SK-N-SH treated with all-trans-retinoic acid at 6 μM for 48 hours (cell line): ENCODE results near the gene FIBCD1.

Experiments used
- ATAC-seq: fragments of 200-7000 bp; cut with Tn5 transposase; 3 replicates; pipeline ENCODE4 v1.9.1; 2020; ENCODE audit warnings: mild to moderate bottlenecking, moderate library complexity
- ARNTL ChIP-seq: fragments of 450-650 bp; formaldehyde crosslinking; IDR thresholded peaks from 2 replicates; pipeline ENCODE4 v1.5.0; 2020; ENCODE audit warnings: low read depth, mild to moderate bottlenecking, moderate library complexity, borderline replicate concordance
- BACH2 ChIP-seq: fragments of 250-450 bp; sonication (Bioruptor Pico); IDR thresholded peaks from 2 replicates; pipeline ENCODE4 v1.9.0; 2021; ENCODE audit warnings: mild to moderate bottlenecking, borderline replicate concordance
- CSDC2 ChIP-seq: fragments of 250-450 bp; sonication (Bioruptor Pico); IDR thresholded peaks from 2 replicates; pipeline ENCODE4 v1.5.0; 2020; ENCODE audit warnings: mild to moderate bottlenecking, moderate library complexity
- ESRRG ChIP-seq: fragments of 250-450 bp; sonication (Bioruptor Pico); IDR thresholded peaks from 2 replicates; pipeline ENCODE4 v1.6.1; 2021; ENCODE audit warnings: mild to moderate bottlenecking
- GLIS3 ChIP-seq: fragments of 250-450 bp; sonication (Bioruptor Pico); IDR thresholded peaks from 2 replicates; pipeline ENCODE4 v1.5.0; 2020; ENCODE audit warnings: mild to moderate bottlenecking, moderate library complexity
- ISL1 ChIP-seq: fragments of 250-450 bp; sonication (Bioruptor Pico); IDR thresholded peaks from 2 replicates; pipeline ENCODE4 v2.1.2; 2022; ENCODE audit warnings: mild to moderate bottlenecking, moderate library complexity
- OSR1 ChIP-seq: fragments of 250-450 bp; sonication (Bioruptor Pico); IDR thresholded peaks from 2 replicates; pipeline ENCODE4 v1.8.0; 2022; ENCODE audit warnings: moderate library complexity, mild to moderate bottlenecking, inconsistent platforms
- RARB ChIP-seq: fragments of 250-450 bp; sonication (Bioruptor Pico); IDR thresholded peaks from 2 replicates; pipeline ENCODE4 v1.8.0; 2021; ENCODE audit warnings: mild to moderate bottlenecking, moderate library complexity
- SNAI2 ChIP-seq: fragments of 250-450 bp; sonication (Bioruptor Pico); IDR thresholded peaks from 2 replicates; pipeline ENCODE4 v1.5.0; 2020; ENCODE audit warnings: mild to moderate bottlenecking, moderate library complexity
- TCF4 ChIP-seq: fragments of 250-450 bp; sonication (Bioruptor Pico); IDR thresholded peaks from 2 replicates; pipeline ENCODE4 v1.8.0; 2021; ENCODE audit warnings: mild to moderate bottlenecking, moderate library complexity, borderline replicate concordance
- TOX ChIP-seq: fragments of 250-450 bp; sonication (Bioruptor Pico); IDR thresholded peaks from 2 replicates; pipeline ENCODE4 v1.8.0; 2021; ENCODE audit warnings: mild to moderate bottlenecking, moderate library complexity, borderline replicate concordance
- ZC3H10 ChIP-seq: fragments of 250-450 bp; sonication (Bioruptor Pico); IDR thresholded peaks from 2 replicates; pipeline ENCODE4 v1.5.1; 2021; ENCODE audit warnings: mild to moderate bottlenecking, moderate library complexity
- ZFP3 ChIP-seq: fragments of 250-450 bp; sonication (Bioruptor Pico); IDR thresholded peaks from 2 replicates; pipeline ENCODE4 v1.5.0; 2020; ENCODE audit warnings: mild to moderate bottlenecking, moderate library complexity
- ZFP30 ChIP-seq: fragments of 450-650 bp; formaldehyde crosslinking; IDR thresholded peaks from 2 replicates; pipeline ENCODE4 v1.5.0; 2022; ENCODE audit warnings: mild to moderate bottlenecking, moderate library complexity
- ZNF565 ChIP-seq: fragments of 450-650 bp; formaldehyde crosslinking; conservative IDR thresholded peaks from 2 replicates; pipeline ENCODE4 v1.5.0; 2020; ENCODE audit warnings: low read depth, mild to moderate bottlenecking, moderate library complexity
- ZNF70 ChIP-seq: fragments of 450-650 bp; formaldehyde crosslinking; IDR thresholded peaks from 2 replicates; pipeline ENCODE4 v1.5.0; 2020; ENCODE audit warnings: mild to moderate bottlenecking, moderate library complexity
- ZNF8 ChIP-seq: fragments of 450-650 bp; formaldehyde crosslinking; IDR thresholded peaks from 2 replicates; pipeline ENCODE4 v1.5.0; 2020; ENCODE audit warnings: mild to moderate bottlenecking, moderate library complexity
- TF ChIP-seq, protein P1 (sequence below): fragments of 250-450 bp; sonication (Bioruptor Pico); IDR thresholded peaks from 2 replicates; pipeline ENCODE4 v1.8.0; 2020; ENCODE audit warnings: mild to moderate bottlenecking, moderate library complexity, borderline replicate concordance
- TF ChIP-seq, protein P2 (sequence below): fragments of 250-450 bp; sonication (Bioruptor Pico); IDR thresholded peaks from 2 replicates; pipeline ENCODE4 v1.5.1; 2021; ENCODE audit warnings: mild to moderate bottlenecking, moderate library complexity
- TF ChIP-seq, protein P3 (sequence below): fragments of 250-450 bp; sonication (Bioruptor Pico); IDR thresholded peaks from 2 replicates; pipeline ENCODE4 v1.8.0; 2021; ENCODE audit warnings: low read depth, mild to moderate bottlenecking, moderate library complexity, borderline replicate concordance
- TF ChIP-seq, protein P4 (sequence below): fragments of 250-450 bp; sonication (Bioruptor Pico); IDR thresholded peaks from 2 replicates; pipeline ENCODE4 v1.5.1; 2020; ENCODE audit warnings: low read depth, mild to moderate bottlenecking, moderate library complexity

Gene FIBCD1

DNA sequence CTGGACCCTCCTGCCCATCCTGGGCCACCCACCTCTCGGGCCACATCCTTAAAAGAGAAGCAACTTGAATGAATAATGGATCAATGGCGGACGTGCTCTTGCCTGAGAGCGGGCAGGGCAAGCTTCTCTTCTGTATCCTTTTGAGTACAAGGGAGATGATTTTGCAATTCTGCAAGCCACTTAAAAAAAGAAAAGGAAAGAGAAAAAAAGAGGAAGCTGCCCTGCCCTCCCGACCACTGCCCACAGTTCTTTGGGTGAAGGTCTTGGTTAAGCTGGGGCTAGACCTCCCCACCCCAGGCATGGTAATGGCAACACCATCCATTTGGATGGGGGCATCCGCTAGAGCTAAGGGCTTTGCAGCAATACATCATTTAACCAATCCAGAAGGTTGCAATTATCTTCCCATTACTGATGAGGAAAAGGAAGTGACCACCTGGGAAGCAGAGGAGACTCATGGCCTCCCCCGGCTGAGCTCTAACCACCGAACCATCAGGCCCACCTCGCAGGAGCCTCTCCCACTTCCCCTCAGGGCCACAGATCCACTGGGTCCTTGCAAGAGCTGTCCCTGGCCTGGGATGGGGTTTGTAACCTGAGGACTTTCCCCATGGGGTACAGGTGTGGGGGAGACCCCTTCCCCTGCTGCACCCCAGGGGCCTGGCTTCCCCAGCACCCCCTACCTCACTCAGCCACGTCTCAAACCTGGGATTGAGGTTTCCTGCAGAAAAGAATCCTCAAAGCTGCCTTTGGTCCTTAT, 42.1 kb upstream of the FIBCD1 start:
- ATAC-seq: no peak
- TF ChIP-seq, protein P1, sequence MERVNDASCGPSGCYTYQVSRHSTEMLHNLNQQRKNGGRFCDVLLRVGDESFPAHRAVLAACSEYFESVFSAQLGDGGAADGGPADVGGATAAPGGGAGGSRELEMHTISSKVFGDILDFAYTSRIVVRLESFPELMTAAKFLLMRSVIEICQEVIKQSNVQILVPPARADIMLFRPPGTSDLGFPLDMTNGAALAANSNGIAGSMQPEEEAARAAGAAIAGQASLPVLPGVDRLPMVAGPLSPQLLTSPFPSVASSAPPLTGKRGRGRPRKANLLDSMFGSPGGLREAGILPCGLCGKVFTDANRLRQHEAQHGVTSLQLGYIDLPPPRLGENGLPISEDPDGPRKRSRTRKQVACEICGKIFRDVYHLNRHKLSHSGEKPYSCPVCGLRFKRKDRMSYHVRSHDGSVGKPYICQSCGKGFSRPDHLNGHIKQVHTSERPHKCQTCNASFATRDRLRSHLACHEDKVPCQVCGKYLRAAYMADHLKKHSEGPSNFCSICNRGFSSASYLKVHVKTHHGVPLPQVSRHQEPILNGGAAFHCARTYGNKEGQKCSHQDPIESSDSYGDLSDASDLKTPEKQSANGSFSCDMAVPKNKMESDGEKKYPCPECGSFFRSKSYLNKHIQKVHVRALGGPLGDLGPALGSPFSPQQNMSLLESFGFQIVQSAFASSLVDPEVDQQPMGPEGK (CRISPR knock-in tag): no peak
- TF ChIP-seq, protein P2, sequence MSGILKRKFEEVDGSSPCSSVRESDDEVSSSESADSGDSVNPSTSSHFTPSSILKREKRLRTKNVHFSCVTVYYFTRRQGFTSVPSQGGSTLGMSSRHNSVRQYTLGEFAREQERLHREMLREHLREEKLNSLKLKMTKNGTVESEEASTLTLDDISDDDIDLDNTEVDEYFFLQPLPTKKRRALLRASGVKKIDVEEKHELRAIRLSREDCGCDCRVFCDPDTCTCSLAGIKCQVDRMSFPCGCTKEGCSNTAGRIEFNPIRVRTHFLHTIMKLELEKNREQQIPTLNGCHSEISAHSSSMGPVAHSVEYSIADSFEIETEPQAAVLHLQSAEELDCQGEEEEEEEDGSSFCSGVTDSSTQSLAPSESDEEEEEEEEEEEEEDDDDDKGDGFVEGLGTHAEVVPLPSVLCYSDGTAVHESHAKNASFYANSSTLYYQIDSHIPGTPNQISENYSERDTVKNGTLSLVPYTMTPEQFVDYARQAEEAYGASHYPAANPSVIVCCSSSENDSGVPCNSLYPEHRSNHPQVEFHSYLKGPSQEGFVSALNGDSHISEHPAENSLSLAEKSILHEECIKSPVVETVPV (CRISPR knock-in tag): no peak
- TF ChIP-seq ZFP30 (no peak), ISL1 (CRISPR knock-in tag) (no peak), ZFP3 (CRISPR knock-in tag) (no peak), CSDC2 (CRISPR knock-in tag) (no peak), ESRRG (CRISPR knock-in tag) (no peak), GLIS3 (no peak), ZNF70 (CRISPR knock-in tag) (no peak), ZNF8 (no peak)
- TF ChIP-seq, protein P3, sequence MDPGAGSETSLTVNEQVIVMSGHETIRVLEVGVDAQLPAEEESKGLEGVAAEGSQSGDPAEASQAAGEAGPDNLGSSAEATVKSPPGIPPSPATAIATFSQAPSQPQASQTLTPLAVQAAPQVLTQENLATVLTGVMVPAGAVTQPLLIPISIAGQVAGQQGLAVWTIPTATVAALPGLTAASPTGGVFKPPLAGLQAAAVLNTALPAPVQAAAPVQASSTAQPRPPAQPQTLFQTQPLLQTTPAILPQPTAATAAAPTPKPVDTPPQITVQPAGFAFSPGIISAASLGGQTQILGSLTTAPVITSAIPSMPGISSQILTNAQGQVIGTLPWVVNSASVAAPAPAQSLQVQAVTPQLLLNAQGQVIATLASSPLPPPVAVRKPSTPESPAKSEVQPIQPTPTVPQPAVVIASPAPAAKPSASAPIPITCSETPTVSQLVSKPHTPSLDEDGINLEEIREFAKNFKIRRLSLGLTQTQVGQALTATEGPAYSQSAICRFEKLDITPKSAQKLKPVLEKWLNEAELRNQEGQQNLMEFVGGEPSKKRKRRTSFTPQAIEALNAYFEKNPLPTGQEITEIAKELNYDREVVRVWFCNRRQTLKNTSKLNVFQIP: no peak

DNA sequence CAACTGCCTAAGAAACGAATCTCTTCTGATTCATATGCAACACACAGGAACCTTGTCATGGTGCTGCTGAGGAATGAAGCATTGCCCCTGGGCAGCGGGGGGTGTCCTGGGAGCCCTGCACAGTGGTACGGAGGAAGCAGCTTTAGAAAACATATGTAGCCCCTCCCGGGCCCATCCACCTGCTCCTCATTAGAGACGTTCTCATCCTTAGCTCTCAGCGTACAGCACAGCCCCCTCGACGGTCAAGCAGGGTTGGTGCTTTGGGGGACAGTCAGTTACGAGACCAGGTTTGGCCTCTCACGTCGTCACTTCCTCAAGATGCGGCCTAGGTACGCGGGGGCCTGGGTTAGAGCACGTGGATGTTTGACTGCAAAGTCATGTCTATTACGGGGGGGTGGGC, 41.5 kb upstream of the FIBCD1 start:
- ATAC-seq: no peak
- no peak for TF ChIP-seq ZFP30
- TF ChIP-seq BACH2 (CRISPR knock-in tag): no peak
- no peak for TF ChIP-seq ZC3H10 (CRISPR knock-in tag)
- TF ChIP-seq, protein P1 (CRISPR knock-in tag): no peak
- TF ChIP-seq ESRRG (CRISPR knock-in tag): no peak
- TF ChIP-seq OSR1 (CRISPR knock-in tag): no peak
- no peak for TF ChIP-seq ZNF8
- TF ChIP-seq, protein P2 (CRISPR knock-in tag): no peak
- no peak for TF ChIP-seq ZFP3 (CRISPR knock-in tag)
- no peak for TF ChIP-seq TOX
- TF ChIP-seq ZNF70 (CRISPR knock-in tag): no peak
- TF ChIP-seq, protein P4, sequence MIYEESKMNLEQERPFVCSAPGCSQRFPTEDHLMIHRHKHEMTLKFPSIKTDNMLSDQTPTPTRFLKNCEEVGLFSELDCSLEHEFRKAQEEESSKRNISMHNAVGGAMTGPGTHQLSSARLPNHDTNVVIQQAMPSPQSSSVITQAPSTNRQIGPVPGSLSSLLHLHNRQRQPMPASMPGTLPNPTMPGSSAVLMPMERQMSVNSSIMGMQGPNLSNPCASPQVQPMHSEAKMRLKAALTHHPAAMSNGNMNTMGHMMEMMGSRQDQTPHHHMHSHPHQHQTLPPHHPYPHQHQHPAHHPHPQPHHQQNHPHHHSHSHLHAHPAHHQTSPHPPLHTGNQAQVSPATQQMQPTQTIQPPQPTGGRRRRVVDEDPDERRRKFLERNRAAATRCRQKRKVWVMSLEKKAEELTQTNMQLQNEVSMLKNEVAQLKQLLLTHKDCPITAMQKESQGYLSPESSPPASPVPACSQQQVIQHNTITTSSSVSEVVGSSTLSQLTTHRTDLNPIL (CRISPR knock-in tag): no peak
- TF ChIP-seq ARNTL (CRISPR knock-in tag): no peak
- TF ChIP-seq SNAI2: no peak
- no peak for TF ChIP-seq ZNF565 (CRISPR knock-in tag)
- no peak for TF ChIP-seq RARB
- TF ChIP-seq TCF4 (CRISPR knock-in tag): no peak
- no peak for TF ChIP-seq ISL1 (CRISPR knock-in tag)
